Progenitor cell of endocrine pancreas (in vitro differentiated cells): Measurements from ENCODE around the gene HMX1. TPM values are rescaled to one million over a fixed set of nuclear protein-coding genes. Genes with fewer than 3 reads are reported as not detected.

Experiments used
- DNase-seq: peaks from one replicate; pipeline ENCODE4 v3.0.0; 2021; ENCODE audit warnings: low spot score; ENCODE audit not compliant: unreplicated experiment
- H3K27ac Mint-ChIP-seq: 2 replicates; pipeline ENCODE4 v1.8.0; 2021; ENCODE audit warnings: mild to moderate bottlenecking, moderate library complexity, mixed read lengths
- H3K27me3 Mint-ChIP-seq: 2 replicates; pipeline ENCODE4 v1.8.0; 2021; ENCODE audit warnings: mixed read lengths
- H3K36me3 Mint-ChIP-seq: 2 replicates; pipeline ENCODE4 v1.8.0; 2022; ENCODE audit warnings: mixed read lengths; ENCODE audit not compliant: insufficient read depth
- H3K4me1 Mint-ChIP-seq: 2 replicates; pipeline ENCODE4 v1.8.0; 2021; ENCODE audit warnings: low read depth, mixed read lengths
- H3K4me3 Mint-ChIP-seq: 2 replicates; pipeline ENCODE4 v1.8.0; 2021; ENCODE audit warnings: low read depth, mild to moderate bottlenecking, moderate library complexity, mixed read lengths
- H3K9me3 Mint-ChIP-seq: 2 replicates; pipeline ENCODE4 v1.8.0; 2021; ENCODE audit warnings: low read depth, mixed read lengths
- total RNA-seq: library from RNA; stranded (reverse); gene quantifications from 2 replicates; pipeline ENCODE4 v1.2.1, GENCODE V29; 2021
- TF ChIP-seq, protein P1 (sequence below): fragments of 200-600 bp; sonication (generic); IDR thresholded peaks from one replicate; pipeline ENCODE4 v1.5.0; 2021; ENCODE audit warnings: antibody characterized with exemption, mild to moderate bottlenecking; ENCODE audit not compliant: unreplicated experiment

The HMX1 gene
- total RNA-seq, 1 donor from 2014 or later: 0.65 TPM

GRCh38 chr4:8893624-8894423, 22.2 kb upstream of the HMX1 start:
- TF ChIP-seq, protein P1, sequence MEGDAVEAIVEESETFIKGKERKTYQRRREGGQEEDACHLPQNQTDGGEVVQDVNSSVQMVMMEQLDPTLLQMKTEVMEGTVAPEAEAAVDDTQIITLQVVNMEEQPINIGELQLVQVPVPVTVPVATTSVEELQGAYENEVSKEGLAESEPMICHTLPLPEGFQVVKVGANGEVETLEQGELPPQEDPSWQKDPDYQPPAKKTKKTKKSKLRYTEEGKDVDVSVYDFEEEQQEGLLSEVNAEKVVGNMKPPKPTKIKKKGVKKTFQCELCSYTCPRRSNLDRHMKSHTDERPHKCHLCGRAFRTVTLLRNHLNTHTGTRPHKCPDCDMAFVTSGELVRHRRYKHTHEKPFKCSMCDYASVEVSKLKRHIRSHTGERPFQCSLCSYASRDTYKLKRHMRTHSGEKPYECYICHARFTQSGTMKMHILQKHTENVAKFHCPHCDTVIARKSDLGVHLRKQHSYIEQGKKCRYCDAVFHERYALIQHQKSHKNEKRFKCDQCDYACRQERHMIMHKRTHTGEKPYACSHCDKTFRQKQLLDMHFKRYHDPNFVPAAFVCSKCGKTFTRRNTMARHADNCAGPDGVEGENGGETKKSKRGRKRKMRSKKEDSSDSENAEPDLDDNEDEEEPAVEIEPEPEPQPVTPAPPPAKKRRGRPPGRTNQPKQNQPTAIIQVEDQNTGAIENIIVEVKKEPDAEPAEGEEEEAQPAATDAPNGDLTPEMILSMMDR: no peak
- Mint-ChIP-seq H3K27ac (no peak overlapping the region), H3K9me3 (no peaks in the 10 kb centered on the region), H3K27me3 (peaks cover 78% of the 10 kb centered on the region), H3K4me1 (peaks cover 2% of the 10 kb centered on the region), H3K4me3 (peak overlapping the region; percentile 33), H3K36me3 (no peaks in the 10 kb centered on the region)
- DNase-seq: no peak

DNA sequence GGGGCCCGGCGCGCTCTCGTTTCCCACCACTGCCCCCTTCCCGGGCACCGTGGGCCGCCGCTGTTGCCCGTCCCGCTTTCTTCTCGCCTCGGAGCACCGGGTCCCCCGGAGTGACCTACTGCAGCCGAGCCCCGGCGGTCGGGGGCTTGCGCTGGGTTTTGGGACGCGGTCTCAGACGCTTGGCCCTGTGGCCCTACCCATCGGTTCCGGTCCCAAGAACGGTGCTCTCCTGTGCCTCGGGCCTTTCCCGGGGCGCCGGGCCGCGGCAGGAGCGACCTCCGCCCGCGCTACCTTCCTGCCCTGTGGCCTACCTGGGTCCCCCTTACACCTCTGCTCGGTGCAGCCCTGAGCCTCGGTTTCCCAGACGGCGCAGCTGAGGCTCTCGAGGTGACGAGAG, 21.6 kb upstream of the HMX1 start:
- DNase-seq: no peak
- Mint-ChIP-seq H3K27me3 (peaks cover 78% of the 10 kb centered on the region), H3K4me1 (peaks cover 2% of the 10 kb centered on the region), H3K4me3 (no peak overlapping the region), H3K9me3 (no peaks in the 10 kb centered on the region), H3K36me3 (no peaks in the 10 kb centered on the region), H3K27ac (no peak overlapping the region)
- TF ChIP-seq, protein P1: no peak

GRCh38 chr4:8892556-8893226, 21.1 kb upstream of the HMX1 start:
- no peak for DNase-seq
- no peaks in the 10 kb centered on the region for H3K9me3 Mint-ChIP-seq
- H3K4me1 Mint-ChIP-seq: peaks cover 2% of the 10 kb centered on the region
- peaks cover 78% of the 10 kb centered on the region for H3K27me3 Mint-ChIP-seq
- TF ChIP-seq, protein P1: no peak
- H3K27ac Mint-ChIP-seq: no peak overlapping the region
- H3K36me3 Mint-ChIP-seq: no peaks in the 10 kb centered on the region
- H3K4me3 Mint-ChIP-seq: no peak overlapping the region

GRCh38 chr4:8891646-8892555, 20.3 kb upstream of the HMX1 start:
- DNase-seq: no peak
- H3K27me3 Mint-ChIP-seq: peaks cover 80% of the 10 kb centered on the region
- TF ChIP-seq, protein P1: no peak

GRCh38 chr4:8891255-8891645, 19.6 kb upstream of the HMX1 start:
- DNase-seq: no peak

More at GRCh38 chr4:8891646-8892555, 20.3 kb upstream of the HMX1 start:
- Mint-ChIP-seq H3K36me3 (no peaks in the 10 kb centered on the region), H3K4me1 (peaks cover 2% of the 10 kb centered on the region), H3K9me3 (no peaks in the 10 kb centered on the region), H3K27ac (no peak overlapping the region), H3K4me3 (no peak overlapping the region)

More at GRCh38 chr4:8891255-8891645, 19.6 kb upstream of the HMX1 start:
- no peaks in the 10 kb centered on the region for H3K9me3 Mint-ChIP-seq
- no peak overlapping the region for H3K4me3 Mint-ChIP-seq
- H3K4me1 Mint-ChIP-seq: peaks cover 2% of the 10 kb centered on the region
- H3K36me3 Mint-ChIP-seq: no peaks in the 10 kb centered on the region
- H3K27ac Mint-ChIP-seq: no peak overlapping the region
- TF ChIP-seq, protein P1: no peak
- peaks cover 80% of the 10 kb centered on the region for H3K27me3 Mint-ChIP-seq
